NOMO-1 treated with DMSO at 0.1 percent for 48 hours (cell line): ENCODE measurements around the gene RHBDL3.
A peak's percentile ranks its signal among the peaks of the same experiment; 100 is the strongest.
"Not testable (repeated sequence)": the region's sequence is repeated elsewhere in the genome, so short reads cannot be mapped to it uniquely, and the experiment has no call there.

Source experiments
- DNase-seq: peaks from one replicate; lab custom pipeline; 2025; ENCODE audit not compliant: unreplicated experiment; lab: John Stamatoyannopoulos, UW

Gene RHBDL3

GRCh38 chr17:32289471-32290070 is 23.9 kb downstream of the RHBDL3 start:
- no peak for DNase-seq

GRCh38 chr17:32292094-32292493 is 26.5 kb downstream of the RHBDL3 start:
- DNase-seq, result no peak

- no peak for DNase-seq
These were observed 31.8 kb downstream of the RHBDL3 start for GRCh38 chr17:32297424-32297823.

- DNase-seq, result no peak
These were observed 32.2 kb downstream of the RHBDL3 start for GRCh38 chr17:32297860-32298259.

- no peak for DNase-seq
These were observed 32.7 kb downstream of the RHBDL3 start for GRCh38 chr17:32298298-32298697.

GRCh38 chr17:32298721-32299579 is 33.3 kb downstream of the RHBDL3 start:
- DNase-seq, result no peak

- DNase-seq, result no peak
These were observed 34.0 kb downstream of the RHBDL3 start for GRCh38 chr17:32299580-32300164.

GRCh38 chr17:32302037-32302436 is 36.4 kb downstream of the RHBDL3 start:
- no peak for DNase-seq

- no peak for DNase-seq
These were observed 37.4 kb downstream of the RHBDL3 start for GRCh38 chr17:32302860-32303649.

- no peak for DNase-seq
These were observed 38.2 kb downstream of the RHBDL3 start for GRCh38 chr17:32303781-32304288.

- no peak for DNase-seq
These were observed 39.4 kb downstream of the RHBDL3 start for GRCh38 chr17:32305049-32305448.

- DNase-seq, result no peak
These were observed 42.0 kb downstream of the RHBDL3 start for GRCh38 chr17:32307658-32308057.

GRCh38 chr17:32311028-32311536 is 45.5 kb downstream of the RHBDL3 start:
- DNase-seq, result no peak

- no peak for DNase-seq
These were observed 49.0 kb downstream of the RHBDL3 start for GRCh38 chr17:32314636-32315035.

- DNase-seq, result no peak
These were observed 49.5 kb downstream of the RHBDL3 start for GRCh38 chr17:32315171-32315570.

GRCh38 chr17:32316653-32317052 is 51.0 kb downstream of the RHBDL3 start:
- not testable (repeated sequence) for DNase-seq

GRCh38 chr17:32317353-32317752 is 51.7 kb downstream of the RHBDL3 start:
- DNase-seq, result no peak

GRCh38 chr17:32318071-32318470 is 52.4 kb downstream of the RHBDL3 start:
- DNase-seq, result no peak

- peak; percentile 46 for DNase-seq
These were observed 53.9 kb downstream of the RHBDL3 start for GRCh38 chr17:32319548-32319905.

- not testable (repeated sequence) for DNase-seq
These were observed 54.4 kb downstream of the RHBDL3 start for GRCh38 chr17:32320080-32320479.

GRCh38 chr17:32320847-32321246 is 55.2 kb downstream of the RHBDL3 start:
- no peak for DNase-seq
